K562 (cell line): Measurements from ENCODE around the gene GNB5. TPM values are rescaled to one million over a fixed set of nuclear protein-coding genes. Genes with fewer than 3 reads are reported as not detected.

Experiments used
- CBFA2T2 ChIP-seq: fragments of 450-650 bp; conservative IDR thresholded peaks from 2 replicates; pipeline ENCODE4 v1.6.1; 2017; ENCODE audit warnings: mild to moderate bottlenecking
- DDX20 ChIP-seq: fragments of 450-650 bp; IDR thresholded peaks from 2 replicates; pipeline ENCODE4 v1.6.1; 2016; ENCODE audit warnings: missing genetic modification characterization, low read depth, mild to moderate bottlenecking, missing compliant biosample characterization, moderate library complexity
- GABPA ChIP-seq: fragments of 200-800 bp; sonication (Bioruptor generic); conservative IDR thresholded peaks from 2 replicates; pipeline ENCODE4 v1.6.1; 2016; ENCODE audit warnings: low read depth, missing genetic modification characterization, missing compliant biosample characterization
- KDM1A ChIP-seq, 2 experiments: fragments of 450-650 bp; IDR thresholded peaks; 2 replicates each; pipeline ENCODE4 v1.6.1; 2016; ENCODE audit warnings: mild to moderate bottlenecking in 2 of 2
- NR2C1 ChIP-seq, 2 experiments: fragments of 450-650 bp; IDR thresholded peaks; 2 replicates each; pipeline ENCODE4 v1.6.1; 2017; ENCODE audit warnings: mild to moderate bottlenecking in 2 of 2, antibody characterized with exemption in 1 of 2, inconsistent platforms in 1 of 2, missing compliant biosample characterization in 1 of 2, missing genetic modification characterization in 1 of 2
- PHF21A ChIP-seq: fragments of 450-650 bp; IDR thresholded peaks from 2 replicates; pipeline ENCODE4 v1.6.1; 2017; ENCODE audit warnings: low read depth, borderline replicate concordance
- RB1 ChIP-seq: fragments of 450-650 bp; IDR thresholded peaks from 2 replicates; pipeline ENCODE4 v1.6.1; 2017; ENCODE audit warnings: low read depth, mild to moderate bottlenecking
- RCOR1 ChIP-seq, 2 experiments: IDR thresholded peaks; 2 replicates each; pipeline ENCODE4 v1.6.1; 2012; ENCODE audit warnings: low read depth in 2 of 2, low read length in 2 of 2, borderline replicate concordance in 1 of 2, improper control_type of control experiment in 1 of 2
- SETDB1 ChIP-seq: IDR thresholded peaks from one replicate; pipeline ENCODE4 v1.6.1; 2012; ENCODE audit warnings: low read length, control low read depth, inconsistent platforms
- SRSF7 ChIP-seq: fragments of 200-400 bp; formaldehyde crosslinking; optimal IDR thresholded peaks from 2 replicates; pipeline ENCODE3; 2017; ENCODE audit warnings: mild to moderate bottlenecking, low read depth, low read length
- TBP ChIP-seq: optimal IDR thresholded peaks from 2 replicates; pipeline ENCODE3; 2011; ENCODE audit warnings: low read depth, low read length, improper control_type of control experiment
- THRAP3 ChIP-seq: fragments of 450-650 bp; IDR thresholded peaks from 2 replicates; pipeline ENCODE4 v1.6.1; 2016; ENCODE audit warnings: mild to moderate bottlenecking, inconsistent platforms, borderline replicate concordance
- ZBTB8A ChIP-seq: fragments of 450-650 bp; IDR thresholded peaks from 2 replicates; pipeline ENCODE4 v1.6.1; 2018; ENCODE audit warnings: mild to moderate bottlenecking, moderate library complexity; ENCODE audit not compliant: partially characterized antibody
- ZFP36 ChIP-seq: fragments of 150-350 bp; IDR thresholded peaks from 2 replicates; pipeline ENCODE4 v1.6.1; 2018; ENCODE audit warnings: low read length, low read depth; ENCODE audit not compliant: partially characterized antibody
- ZNF561 ChIP-seq: fragments of 450-650 bp; formaldehyde crosslinking; conservative IDR thresholded peaks from 2 replicates; pipeline ENCODE4 v1.4.0; 2020; ENCODE audit warnings: mild to moderate bottlenecking, moderate library complexity
- polyA plus RNA-seq, 8 experiments: library from polyadenylated mRNA; depleted of rRNA in 4 of 8; stranded (reverse) in 5 of 8; unstranded in 3 of 8; fragments of >200 nt; fragmentation: Nextera tagmentation in 2 of 8; fragmentation: Illumina TruSeq in 1 of 8; extraction: Ambion mirVana in 2 of 8; extraction: Trizol in 1 of 8; gene quantifications; 2 replicates each; pipeline versions ENCODE4 v1.2.1 to v1.2.3, GENCODE V29; 2011 to 2014; ENCODE audit warnings: inconsistent platforms in 1 of 8, missing spikeins in 1 of 8
- total RNA-seq, 7 experiments: library from RNA; depleted of rRNA in 6 of 7; stranded (reverse); fragments of >200 nt in 6 of 7; fragmentation: Illumina TruSeq in 2 of 7; extraction: Trizol in 2 of 7; gene quantifications; 2 replicates each; pipeline versions ENCODE4 v1.2.1 to v1.2.3, GENCODE V29; 2011 to 2021; ENCODE audit warnings: low replicate concordance in 1 of 7
- TF ChIP-seq, protein P1 (sequence below): fragments of 250-450 bp; sonication (Bioruptor Pico); IDR thresholded peaks from 2 replicates; pipeline ENCODE4 v1.8.0; 2021; ENCODE audit warnings: moderate library complexity, mild to moderate bottlenecking, inconsistent platforms
- TF ChIP-seq, protein P2 (sequence below), 3 experiments: IDR thresholded peaks in 2 of 3; conservative IDR thresholded peaks in 1 of 3; 2 replicates each; pipeline ENCODE4 v1.5.1; 2011 to 2012; ENCODE audit warnings: low read length in 3 of 3, mild to moderate bottlenecking in 3 of 3, control low read depth in 2 of 3, improper control_type of control experiment in 1 of 3, inconsistent platforms in 1 of 3, low read depth in 1 of 3, mixed read lengths in 1 of 3, moderate library complexity in 1 of 3; ENCODE audit not compliant: insufficient read depth in 2 of 3
- TF ChIP-seq, protein P3 (sequence below): fragments of 250-450 bp; sonication (Bioruptor Pico); IDR thresholded peaks from 2 replicates; pipeline ENCODE4 v1.4.0; 2020; ENCODE audit warnings: borderline replicate concordance
- TF ChIP-seq, protein P4 (sequence below): fragments of 450-650 bp; IDR thresholded peaks from 2 replicates; pipeline ENCODE4 v1.6.1; 2016; ENCODE audit warnings: missing biosample characterization, missing genetic modification characterization
- TF ChIP-seq, protein P5 (sequence below): IDR thresholded peaks from 2 replicates; pipeline ENCODE4 v1.6.1; 2011; ENCODE audit warnings: borderline replicate concordance, low read depth, mild to moderate bottlenecking, moderate library complexity, low read length; ENCODE audit not compliant: insufficient read depth, poor library complexity, severe bottlenecking

GNB5 gene
- total and polyA plus RNA-seq, 9 of the 15 experiments (the other 6 are each of a cell fraction or from before 2014, with no cell fraction given): 0.11 to 2.1 (median 0.77) TPM

GRCh38 chr15:52078876-52079700, 112.1 kb downstream of the GNB5 start (continued):
- TF ChIP-seq THRAP3: no peak
- no peak for TF ChIP-seq SRSF7
- TF ChIP-seq RCOR1 (IDR thresholded peaks at IDR 0.05; ENCODE audit: borderline replicate concordance in 1 of 2, low read depth in 2 of 2, low read length in 2 of 2): 0 out of 4 replicates have a peak, but pooled peaks of 1 of the 2 experiments have one; percentile 48
- 0 out of 4 replicates have a peak, but pooled peaks of 1 of the 2 experiments have one; percentile 13 for TF ChIP-seq KDM1A (IDR thresholded peaks at IDR 0.05)
- no peak for TF ChIP-seq GABPA (tag)
- peak; percentile 33; the same call in 1 of the 2 replicates for TF ChIP-seq RB1
- no peak for TF ChIP-seq SETDB1
- TF ChIP-seq CBFA2T2: no peak
- TF ChIP-seq PHF21A: peak; percentile 69; the same call in 1 of the 2 replicates
- TF ChIP-seq, protein P1, sequence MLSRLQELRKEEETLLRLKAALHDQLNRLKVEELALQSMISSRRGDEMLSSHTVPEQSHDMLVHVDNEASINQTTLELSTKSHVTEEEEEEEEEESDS (CRISPR knock-in tag): no peak
- TF ChIP-seq, protein P2, sequence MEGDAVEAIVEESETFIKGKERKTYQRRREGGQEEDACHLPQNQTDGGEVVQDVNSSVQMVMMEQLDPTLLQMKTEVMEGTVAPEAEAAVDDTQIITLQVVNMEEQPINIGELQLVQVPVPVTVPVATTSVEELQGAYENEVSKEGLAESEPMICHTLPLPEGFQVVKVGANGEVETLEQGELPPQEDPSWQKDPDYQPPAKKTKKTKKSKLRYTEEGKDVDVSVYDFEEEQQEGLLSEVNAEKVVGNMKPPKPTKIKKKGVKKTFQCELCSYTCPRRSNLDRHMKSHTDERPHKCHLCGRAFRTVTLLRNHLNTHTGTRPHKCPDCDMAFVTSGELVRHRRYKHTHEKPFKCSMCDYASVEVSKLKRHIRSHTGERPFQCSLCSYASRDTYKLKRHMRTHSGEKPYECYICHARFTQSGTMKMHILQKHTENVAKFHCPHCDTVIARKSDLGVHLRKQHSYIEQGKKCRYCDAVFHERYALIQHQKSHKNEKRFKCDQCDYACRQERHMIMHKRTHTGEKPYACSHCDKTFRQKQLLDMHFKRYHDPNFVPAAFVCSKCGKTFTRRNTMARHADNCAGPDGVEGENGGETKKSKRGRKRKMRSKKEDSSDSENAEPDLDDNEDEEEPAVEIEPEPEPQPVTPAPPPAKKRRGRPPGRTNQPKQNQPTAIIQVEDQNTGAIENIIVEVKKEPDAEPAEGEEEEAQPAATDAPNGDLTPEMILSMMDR (IDR thresholded peaks at IDR 0.05 in 2 of 3, conservative IDR thresholded peaks at IDR 0.05 in 1 of 3; ENCODE audit: insufficient read depth in 2 of 3, low read depth in 1 of 3, low read length in 3 of 3): peak; percentile 84 to 89 (median 85)
- no peak for TF ChIP-seq ZBTB8A
- no peak for TF ChIP-seq TBP
- TF ChIP-seq, protein P3, sequence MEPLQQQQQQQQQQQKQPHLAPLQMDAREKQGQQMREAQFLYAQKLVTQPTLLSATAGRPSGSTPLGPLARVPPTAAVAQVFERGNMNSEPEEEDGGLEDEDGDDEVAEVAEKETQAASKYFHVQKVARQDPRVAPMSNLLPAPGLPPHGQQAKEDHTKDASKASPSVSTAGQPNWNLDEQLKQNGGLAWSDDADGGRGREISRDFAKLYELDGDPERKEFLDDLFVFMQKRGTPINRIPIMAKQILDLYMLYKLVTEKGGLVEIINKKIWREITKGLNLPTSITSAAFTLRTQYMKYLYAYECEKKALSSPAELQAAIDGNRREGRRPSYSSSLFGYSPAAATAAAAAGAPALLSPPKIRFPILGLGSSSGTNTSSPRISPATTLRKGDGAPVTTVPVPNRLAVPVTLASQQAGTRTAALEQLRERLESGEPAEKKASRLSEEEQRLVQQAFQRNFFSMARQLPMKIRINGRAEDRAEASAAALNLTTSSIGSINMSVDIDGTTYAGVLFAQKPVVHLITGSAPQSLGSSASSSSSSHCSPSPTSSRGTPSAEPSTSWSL (CRISPR knock-in tag): no peak
- no peak for TF ChIP-seq ZNF561 (CRISPR knock-in tag)
- no peak for TF ChIP-seq NR2C1 (IDR thresholded peaks at IDR 0.05)
- 0 out of 2 replicates have a peak, but pooled peaks have one; percentile 16 for TF ChIP-seq NR2C1 (tag; IDR thresholded peaks at IDR 0.05)
- no peak for TF ChIP-seq ZFP36
- TF ChIP-seq DDX20 (tag): no peak
- TF ChIP-seq, protein P4, sequence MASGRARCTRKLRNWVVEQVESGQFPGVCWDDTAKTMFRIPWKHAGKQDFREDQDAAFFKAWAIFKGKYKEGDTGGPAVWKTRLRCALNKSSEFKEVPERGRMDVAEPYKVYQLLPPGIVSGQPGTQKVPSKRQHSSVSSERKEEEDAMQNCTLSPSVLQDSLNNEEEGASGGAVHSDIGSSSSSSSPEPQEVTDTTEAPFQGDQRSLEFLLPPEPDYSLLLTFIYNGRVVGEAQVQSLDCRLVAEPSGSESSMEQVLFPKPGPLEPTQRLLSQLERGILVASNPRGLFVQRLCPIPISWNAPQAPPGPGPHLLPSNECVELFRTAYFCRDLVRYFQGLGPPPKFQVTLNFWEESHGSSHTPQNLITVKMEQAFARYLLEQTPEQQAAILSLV: no peak
- TF ChIP-seq, protein P5, sequence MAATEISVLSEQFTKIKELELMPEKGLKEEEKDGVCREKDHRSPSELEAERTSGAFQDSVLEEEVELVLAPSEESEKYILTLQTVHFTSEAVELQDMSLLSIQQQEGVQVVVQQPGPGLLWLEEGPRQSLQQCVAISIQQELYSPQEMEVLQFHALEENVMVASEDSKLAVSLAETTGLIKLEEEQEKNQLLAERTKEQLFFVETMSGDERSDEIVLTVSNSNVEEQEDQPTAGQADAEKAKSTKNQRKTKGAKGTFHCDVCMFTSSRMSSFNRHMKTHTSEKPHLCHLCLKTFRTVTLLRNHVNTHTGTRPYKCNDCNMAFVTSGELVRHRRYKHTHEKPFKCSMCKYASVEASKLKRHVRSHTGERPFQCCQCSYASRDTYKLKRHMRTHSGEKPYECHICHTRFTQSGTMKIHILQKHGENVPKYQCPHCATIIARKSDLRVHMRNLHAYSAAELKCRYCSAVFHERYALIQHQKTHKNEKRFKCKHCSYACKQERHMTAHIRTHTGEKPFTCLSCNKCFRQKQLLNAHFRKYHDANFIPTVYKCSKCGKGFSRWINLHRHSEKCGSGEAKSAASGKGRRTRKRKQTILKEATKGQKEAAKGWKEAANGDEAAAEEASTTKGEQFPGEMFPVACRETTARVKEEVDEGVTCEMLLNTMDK: peak; percentile 86
